ENCODE data around the gene INTS3.

Gene INTS3

DNA sequence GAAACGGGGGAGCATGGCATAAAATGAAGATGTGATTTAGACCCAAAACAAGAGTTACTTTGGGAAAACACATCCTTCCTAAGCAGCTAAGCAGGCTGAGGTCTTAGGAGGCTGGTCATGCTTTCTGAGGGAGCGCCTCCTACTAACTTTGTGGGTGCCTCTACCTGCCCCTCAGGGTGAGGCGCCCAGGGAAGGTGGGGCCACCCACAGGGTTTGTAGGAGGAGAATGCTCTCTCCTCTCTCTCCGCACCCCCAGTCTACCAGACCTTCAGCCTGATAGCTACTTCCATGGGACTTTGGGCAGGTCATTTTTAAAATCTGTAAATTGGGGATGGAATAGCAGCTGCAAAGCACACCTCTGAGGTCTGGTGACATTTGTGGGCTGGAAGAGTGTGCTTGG is 71.2 kb downstream of the INTS3 start:
- DNase-seq: no peak

DNA sequence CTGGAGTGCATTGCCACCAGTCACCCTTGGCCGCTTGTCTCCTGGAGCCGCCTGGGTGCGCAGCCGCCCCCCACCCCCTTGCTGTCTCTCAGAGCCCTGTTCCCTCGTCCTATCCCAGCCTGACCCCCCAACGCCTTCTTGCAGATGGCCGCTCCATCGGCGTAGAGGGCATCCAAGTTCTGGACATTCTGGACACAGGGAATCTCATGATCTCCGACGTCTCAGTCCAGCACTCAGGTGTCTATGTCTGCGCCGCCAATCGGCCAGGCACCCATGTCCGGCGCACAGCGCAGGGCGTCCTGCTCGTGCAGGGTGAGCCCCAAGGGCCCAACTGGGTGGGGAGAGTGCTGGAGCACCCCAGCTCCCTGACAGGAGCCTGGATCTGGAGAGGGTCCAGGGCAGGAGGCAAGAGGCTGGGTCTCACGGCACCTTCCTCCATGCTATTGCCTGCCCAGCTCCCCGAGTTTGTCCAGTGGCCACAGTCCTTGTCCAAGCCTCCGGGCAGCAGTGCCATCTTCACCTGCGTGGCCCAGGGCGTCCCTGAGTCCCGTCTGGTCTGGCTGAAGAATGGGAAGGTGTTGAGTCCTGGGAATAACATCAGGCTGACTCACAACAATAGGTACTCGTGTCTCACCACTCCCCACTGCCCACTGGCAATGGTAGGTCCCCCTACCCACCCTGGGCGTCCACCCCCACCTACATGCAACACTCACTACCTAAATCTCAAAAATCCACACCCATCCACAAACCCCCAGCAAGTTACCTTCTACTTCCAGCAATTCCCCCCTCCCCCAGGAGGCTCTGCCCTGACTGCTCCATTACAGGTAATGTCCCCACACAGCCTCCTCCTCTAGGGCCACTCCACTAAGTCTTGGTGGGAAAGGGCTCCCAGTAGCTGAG is 72.0 kb downstream of the INTS3 start:
- no peak for DNase-seq

GRCh38 chr1:153800516-153800915 is 72.7 kb downstream of the INTS3 start:
- DNase-seq: no peak

GRCh38 chr1:153801028-153801625 is 73.3 kb downstream of the INTS3 start:
- DNase-seq: no peak

DNA sequence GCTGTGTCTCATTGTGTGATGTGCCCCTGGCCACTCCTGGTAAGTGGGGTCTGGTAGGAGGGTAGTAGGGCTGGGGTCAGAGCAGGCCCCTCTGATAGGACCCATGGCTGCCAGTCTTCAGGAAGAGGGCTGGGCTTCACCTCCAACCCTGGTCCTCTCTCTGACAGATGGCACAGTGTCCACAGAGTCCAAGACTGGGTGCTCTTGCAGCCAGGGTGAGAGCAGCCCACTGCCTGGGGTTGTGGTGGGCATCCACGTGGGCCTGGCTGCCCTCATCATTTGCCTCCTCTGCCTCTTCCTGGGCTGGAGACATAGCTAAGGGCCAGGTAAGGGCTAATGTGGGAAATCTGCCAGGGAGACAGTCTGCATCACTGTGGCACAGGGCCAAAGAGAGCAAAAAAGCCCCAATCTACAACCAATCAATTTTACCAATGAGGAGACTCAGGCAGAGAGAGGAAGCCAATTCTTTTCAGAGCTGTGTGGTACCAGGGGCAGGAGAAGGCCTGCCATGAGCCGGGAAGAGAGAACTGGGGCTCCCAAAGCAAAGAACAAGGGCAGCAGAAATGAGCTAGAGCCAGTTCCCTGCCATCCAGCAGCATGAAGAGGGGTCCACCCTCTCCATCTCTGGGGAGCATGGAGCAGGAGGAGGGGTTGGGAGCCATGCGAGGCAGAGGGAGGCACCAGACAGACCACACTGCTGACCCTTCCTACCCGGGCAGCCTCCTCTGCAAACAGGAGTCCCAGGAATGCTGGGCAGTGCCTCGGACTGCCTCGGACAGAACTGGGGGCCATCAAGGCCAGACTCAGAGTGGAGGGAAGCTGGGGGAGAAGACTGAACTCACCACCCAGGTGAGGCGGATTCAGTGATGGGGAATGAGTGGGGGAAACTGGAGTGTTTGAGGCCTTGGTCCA is 74.2 kb downstream of the INTS3 start:
- no peak for DNase-seq

GRCh38 chr1:153803470-153804056 is 75.7 kb downstream of the INTS3 start:
- DNase-seq: no peak

- DNase-seq: no peak
These were observed 76.3 kb downstream of the INTS3 start for GRCh38 chr1:153804112-153804511.

GRCh38 chr1:153805042-153805745 is 77.3 kb downstream of the INTS3 start:
- no peak for DNase-seq

DNA sequence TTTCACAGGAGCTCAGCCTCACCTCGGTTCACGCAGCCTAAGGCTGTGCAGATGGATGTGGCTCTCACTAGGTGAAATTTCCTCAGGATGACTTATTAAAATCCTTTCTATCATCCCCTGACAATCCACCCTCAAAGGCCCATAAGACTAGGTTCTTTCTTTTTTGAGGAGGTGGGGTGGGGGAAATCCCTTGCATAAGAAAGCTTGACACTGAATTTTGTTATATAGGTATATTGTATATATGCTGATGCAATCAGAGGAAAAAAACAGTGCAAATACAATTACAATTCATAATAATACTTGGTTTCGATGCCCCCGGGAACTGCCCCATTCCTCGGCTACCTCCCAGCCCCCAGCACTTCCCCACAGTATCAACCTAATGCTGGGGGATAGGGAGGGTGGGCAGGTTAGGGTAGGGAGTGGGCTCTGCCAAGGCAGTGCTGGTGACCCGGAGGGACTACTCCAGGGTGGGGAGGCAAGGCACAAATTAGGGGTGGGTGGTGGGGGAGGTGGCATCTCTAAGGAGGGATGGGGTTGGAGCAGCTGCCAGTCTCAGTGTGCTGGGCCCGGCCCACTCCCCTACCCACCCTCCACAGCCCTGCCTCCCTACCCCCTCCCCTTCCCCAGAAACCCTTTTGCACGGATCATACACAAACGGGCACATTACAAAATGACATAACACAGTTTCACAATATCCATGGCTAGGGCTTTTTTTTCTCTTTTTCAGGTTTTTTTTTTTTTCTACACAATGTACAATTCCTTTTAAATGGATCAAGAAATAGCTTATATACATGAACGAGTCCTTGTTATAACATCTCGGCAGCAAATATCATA is 78.3 kb downstream of the INTS3 start:
- DNase-seq: no peak

DNA sequence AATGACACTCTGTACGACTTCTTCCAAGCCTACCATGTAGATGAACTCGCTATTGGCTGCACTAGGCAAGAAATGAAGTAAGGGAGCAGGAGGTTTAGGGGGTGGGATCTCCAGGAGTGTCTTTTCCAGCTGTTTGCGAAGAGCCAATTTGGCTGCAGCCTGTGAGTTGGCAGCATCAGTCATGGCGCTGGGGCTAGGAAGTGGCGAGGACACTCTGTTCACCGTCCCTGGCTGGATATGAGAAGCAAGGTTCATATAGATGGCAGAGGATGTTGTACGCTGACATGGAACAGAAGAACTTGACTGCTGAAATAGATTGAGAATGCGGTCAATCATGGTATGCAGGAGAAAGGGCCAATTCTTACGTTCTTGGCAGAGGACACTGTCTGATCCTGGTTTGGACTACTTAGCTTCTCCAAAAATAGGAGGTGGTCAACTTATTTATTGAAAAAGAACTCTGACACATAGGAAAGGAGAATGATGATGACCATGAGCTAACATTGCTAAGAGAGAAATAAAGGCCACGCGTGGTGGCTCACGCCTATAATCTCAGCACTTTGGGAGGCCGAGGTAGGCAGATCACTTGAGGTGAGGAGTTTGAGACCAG is 88.5 kb downstream of the INTS3 start:
- DNase-seq: no peak

- no peak for DNase-seq
These were observed 91.0 kb downstream of the INTS3 start for GRCh38 chr1:153818876-153819275.
